ENCODE measurements around the gene CR1L. TPM values are rescaled to one million over a fixed set of nuclear protein-coding genes. Genes with fewer than 3 reads are reported as not detected.

The CR1L gene
- total and polyA plus RNA-seq, 9 of the 15 experiments (the other 6 are each of a cell fraction or from before 2014, with no cell fraction given) = 10.1 to 74.8 (median 34.3) TPM

DNA sequence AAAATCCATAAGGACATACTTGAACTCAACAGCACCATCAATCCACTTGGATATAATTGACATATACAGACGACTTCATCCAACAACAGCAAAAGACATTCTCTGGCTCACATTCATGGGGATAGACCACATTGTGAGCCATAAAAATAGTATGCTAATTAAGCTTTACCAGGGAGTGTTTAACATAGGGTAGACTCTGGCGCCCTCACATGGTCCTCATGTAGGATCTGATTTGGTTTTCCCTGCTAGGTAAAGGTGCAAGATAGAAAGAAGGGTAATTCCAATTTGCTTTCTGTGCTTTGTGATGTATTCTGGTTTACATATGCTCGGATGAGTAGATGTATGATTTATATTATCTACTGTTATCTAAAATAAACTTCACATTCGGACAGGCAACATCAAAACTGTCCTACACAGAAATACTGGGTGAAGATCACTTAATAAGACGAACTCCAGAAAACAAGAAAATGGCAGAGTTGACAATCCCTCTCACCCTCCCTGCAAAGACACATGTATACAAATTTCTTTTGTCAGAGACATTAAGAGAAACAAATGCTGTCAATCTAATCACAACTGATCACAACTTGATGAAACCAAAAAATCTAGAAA, 27.7 kb downstream of the CR1L start (continued):
- TF ChIP-seq, protein P1, sequence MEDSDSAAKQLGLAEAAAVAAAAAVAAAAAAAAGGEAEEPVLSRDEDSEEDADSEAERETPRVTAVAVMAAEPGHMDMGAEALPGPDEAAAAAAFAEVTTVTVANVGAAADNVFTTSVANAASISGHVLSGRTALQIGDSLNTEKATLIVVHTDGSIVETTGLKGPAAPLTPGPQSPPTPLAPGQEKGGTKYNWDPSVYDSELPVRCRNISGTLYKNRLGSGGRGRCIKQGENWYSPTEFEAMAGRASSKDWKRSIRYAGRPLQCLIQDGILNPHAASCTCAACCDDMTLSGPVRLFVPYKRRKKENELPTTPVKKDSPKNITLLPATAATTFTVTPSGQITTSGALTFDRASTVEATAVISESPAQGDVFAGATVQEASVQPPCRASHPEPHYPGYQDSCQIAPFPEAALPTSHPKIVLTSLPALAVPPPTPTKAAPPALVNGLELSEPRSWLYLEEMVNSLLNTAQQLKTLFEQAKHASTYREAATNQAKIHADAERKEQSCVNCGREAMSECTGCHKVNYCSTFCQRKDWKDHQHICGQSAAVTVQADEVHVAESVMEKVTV (CRISPR knock-in tag; IDR thresholded peaks at IDR 0.05) = peak; percentile 63; the same call in 1 of the 2 replicates
- TF ChIP-seq, protein P2, sequence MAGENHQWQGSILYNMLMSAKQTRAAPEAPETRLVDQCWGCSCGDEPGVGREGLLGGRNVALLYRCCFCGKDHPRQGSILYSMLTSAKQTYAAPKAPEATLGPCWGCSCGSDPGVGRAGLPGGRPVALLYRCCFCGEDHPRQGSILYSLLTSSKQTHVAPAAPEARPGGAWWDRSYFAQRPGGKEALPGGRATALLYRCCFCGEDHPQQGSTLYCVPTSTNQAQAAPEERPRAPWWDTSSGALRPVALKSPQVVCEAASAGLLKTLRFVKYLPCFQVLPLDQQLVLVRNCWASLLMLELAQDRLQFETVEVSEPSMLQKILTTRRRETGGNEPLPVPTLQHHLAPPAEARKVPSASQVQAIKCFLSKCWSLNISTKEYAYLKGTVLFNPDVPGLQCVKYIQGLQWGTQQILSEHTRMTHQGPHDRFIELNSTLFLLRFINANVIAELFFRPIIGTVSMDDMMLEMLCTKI (IDR thresholded peaks at IDR 0.05; ENCODE audit: partially characterized antibody) = no peak
- TF ChIP-seq ZKSCAN3 (CRISPR knock-in tag; IDR thresholded peaks at IDR 0.05) = no peak
- TF ChIP-seq, protein P3, sequence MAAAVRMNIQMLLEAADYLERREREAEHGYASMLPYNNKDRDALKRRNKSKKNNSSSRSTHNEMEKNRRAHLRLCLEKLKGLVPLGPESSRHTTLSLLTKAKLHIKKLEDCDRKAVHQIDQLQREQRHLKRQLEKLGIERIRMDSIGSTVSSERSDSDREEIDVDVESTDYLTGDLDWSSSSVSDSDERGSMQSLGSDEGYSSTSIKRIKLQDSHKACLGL (CRISPR knock-in tag; IDR thresholded peaks at IDR 0.05; ENCODE audit: borderline replicate concordance, poor library complexity, severe bottlenecking) = no peak
- peak; percentile 44; the same call in 1 of the 2 replicates for TF ChIP-seq SOX6 (IDR thresholded peaks at IDR 0.05)
- TF ChIP-seq, protein P4, sequence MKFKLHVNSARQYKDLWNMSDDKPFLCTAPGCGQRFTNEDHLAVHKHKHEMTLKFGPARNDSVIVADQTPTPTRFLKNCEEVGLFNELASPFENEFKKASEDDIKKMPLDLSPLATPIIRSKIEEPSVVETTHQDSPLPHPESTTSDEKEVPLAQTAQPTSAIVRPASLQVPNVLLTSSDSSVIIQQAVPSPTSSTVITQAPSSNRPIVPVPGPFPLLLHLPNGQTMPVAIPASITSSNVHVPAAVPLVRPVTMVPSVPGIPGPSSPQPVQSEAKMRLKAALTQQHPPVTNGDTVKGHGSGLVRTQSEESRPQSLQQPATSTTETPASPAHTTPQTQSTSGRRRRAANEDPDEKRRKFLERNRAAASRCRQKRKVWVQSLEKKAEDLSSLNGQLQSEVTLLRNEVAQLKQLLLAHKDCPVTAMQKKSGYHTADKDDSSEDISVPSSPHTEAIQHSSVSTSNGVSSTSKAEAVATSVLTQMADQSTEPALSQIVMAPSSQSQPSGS (CRISPR knock-in tag; IDR thresholded peaks at IDR 0.05) = no peak
- TF ChIP-seq, protein P5, sequence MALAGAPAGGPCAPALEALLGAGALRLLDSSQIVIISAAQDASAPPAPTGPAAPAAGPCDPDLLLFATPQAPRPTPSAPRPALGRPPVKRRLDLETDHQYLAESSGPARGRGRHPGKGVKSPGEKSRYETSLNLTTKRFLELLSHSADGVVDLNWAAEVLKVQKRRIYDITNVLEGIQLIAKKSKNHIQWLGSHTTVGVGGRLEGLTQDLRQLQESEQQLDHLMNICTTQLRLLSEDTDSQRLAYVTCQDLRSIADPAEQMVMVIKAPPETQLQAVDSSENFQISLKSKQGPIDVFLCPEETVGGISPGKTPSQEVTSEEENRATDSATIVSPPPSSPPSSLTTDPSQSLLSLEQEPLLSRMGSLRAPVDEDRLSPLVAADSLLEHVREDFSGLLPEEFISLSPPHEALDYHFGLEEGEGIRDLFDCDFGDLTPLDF (CRISPR knock-in tag; IDR thresholded peaks at IDR 0.05) = no peak
- no peak for TF ChIP-seq ZNF253 (CRISPR knock-in tag; conservative IDR thresholded peaks at IDR 0.05)
- TF ChIP-seq SMARCA5 (IDR thresholded peaks at IDR 0.05) = no peak
- TF ChIP-seq RFX1 (IDR thresholded peaks at IDR 0.05) = no peak
- no peak for TF ChIP-seq ZNF586 (CRISPR knock-in tag; conservative IDR thresholded peaks at IDR 0.05)
- peak; percentile 90 to 96 for TF ChIP-seq RAD21 (CRISPR knock-in tag; conservative IDR thresholded peaks at IDR 0.05 in 1 of 2, IDR thresholded peaks at IDR 0.05 in 1 of 2)
- TF ChIP-seq, protein P6, sequence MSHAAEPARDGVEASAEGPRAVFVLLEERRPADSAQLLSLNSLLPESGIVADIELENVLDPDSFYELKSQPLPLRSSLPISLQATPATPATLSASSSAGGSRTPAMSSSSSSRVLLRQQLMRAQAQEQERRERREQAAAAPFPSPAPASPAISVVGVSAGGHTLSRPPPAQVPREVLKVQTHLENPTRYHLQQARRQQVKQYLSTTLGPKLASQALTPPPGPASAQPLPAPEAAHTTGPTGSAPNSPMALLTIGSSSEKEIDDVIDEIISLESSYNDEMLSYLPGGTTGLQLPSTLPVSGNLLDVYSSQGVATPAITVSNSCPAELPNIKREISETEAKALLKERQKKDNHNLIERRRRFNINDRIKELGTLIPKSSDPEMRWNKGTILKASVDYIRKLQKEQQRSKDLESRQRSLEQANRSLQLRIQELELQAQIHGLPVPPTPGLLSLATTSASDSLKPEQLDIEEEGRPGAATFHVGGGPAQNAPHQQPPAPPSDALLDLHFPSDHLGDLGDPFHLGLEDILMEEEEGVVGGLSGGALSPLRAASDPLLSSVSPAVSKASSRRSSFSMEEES (CRISPR knock-in tag; IDR thresholded peaks at IDR 0.05) = no peak
- no peak for TF ChIP-seq ZNF174 (CRISPR knock-in tag; IDR thresholded peaks at IDR 0.05)
- no peak for TF ChIP-seq NCOA6 (IDR thresholded peaks at IDR 0.05)
- TF ChIP-seq, protein P7, sequence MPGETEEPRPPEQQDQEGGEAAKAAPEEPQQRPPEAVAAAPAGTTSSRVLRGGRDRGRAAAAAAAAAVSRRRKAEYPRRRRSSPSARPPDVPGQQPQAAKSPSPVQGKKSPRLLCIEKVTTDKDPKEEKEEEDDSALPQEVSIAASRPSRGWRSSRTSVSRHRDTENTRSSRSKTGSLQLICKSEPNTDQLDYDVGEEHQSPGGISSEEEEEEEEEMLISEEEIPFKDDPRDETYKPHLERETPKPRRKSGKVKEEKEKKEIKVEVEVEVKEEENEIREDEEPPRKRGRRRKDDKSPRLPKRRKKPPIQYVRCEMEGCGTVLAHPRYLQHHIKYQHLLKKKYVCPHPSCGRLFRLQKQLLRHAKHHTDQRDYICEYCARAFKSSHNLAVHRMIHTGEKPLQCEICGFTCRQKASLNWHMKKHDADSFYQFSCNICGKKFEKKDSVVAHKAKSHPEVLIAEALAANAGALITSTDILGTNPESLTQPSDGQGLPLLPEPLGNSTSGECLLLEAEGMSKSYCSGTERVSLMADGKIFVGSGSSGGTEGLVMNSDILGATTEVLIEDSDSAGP (CRISPR knock-in tag; IDR thresholded peaks at IDR 0.05) = no peak

Measured in K562 (cell line).